NCI-H2227 treated with DMSO at 0.1 percent for 48 hours (cell line): ENCODE results near the gene DOP1B.
"Not testable (repeated sequence)": the region's sequence is repeated elsewhere in the genome, so short reads cannot be mapped to it uniquely, and the experiment has no call there.

Experiments
- DNase-seq: peaks from one replicate; lab custom pipeline; 2025; lab: John Stamatoyannopoulos, UW

DOP1B gene, protein sequence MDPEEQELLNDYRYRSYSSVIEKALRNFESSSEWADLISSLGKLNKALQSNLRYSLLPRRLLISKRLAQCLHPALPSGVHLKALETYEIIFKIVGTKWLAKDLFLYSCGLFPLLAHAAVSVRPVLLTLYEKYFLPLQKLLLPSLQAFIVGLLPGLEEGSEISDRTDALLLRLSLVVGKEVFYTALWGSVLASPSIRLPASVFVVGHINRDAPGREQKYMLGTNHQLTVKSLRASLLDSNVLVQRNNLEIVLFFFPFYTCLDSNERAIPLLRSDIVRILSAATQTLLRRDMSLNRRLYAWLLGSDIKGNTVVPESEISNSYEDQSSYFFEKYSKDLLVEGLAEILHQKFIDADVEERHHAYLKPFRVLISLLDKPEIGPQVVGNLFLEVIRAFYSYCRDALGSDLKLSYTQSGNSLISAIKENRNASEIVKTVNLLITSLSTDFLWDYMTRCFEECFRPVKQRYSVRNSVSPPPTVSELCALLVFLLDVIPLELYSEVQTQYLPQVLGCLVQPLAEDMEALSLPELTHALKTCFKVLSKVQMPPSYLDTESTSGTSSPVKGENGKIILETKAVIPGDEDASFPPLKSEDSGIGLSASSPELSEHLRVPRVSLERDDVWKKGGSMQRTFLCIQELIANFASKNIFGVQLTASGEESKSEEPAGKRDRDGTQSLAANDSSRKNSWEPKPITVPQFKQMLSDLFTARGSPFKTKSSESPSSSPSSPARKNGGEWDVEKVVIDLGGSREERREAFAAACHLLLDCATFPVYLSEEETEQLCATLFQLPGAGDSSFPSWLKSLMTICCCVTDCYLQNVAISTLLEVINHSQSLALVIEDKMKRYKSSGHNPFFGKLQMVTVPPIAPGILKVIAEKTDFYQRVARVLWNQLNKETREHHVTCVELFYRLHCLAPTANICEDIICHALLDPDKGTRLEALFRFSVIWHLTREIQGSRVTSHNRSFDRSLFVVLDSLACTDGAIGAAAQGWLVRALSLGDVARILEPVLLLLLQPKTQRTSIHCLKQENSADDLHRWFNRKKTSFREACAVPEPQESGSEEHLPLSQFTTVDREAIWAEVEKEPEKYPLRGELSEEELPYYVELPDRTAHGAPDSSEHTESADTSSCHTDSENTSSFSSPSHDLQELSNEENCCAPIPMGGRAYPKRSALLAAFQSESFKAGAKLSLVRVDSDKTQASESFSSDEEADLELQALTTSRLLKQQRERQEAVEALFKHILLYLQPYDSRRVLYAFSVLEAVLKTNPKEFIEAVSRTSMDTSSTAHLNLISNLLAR (N-terminal part only)

GRCh38 chr21:36156815-36157670 lies at the start of gene DOP1B:
Gene DOP1B (plus strand): TSS chr21:36156824. CDS start chr21:36164734, 7,910 bp downstream.
- no peak for DNase-seq

DNA sequence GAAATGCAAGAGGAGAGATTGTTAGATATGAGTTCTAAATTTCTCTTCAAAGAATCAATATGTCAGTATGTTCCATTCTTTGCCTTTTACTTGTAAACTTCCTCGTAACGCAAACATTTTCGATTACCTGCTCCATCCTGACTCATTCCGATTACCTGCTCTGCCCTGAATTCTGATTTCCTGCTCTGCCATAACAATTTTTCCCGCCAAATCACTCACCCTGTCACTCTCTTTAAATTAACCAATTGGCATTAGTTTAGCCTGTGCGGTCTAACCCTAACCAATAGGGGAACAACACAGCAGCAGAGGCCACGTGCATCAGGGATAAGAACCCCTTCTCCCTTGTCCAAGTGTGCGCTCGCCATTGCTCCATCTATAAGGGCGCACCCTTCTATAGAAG lies 46.8 kb upstream of the DOP1B start:
- DNase-seq, result no peak

DNA sequence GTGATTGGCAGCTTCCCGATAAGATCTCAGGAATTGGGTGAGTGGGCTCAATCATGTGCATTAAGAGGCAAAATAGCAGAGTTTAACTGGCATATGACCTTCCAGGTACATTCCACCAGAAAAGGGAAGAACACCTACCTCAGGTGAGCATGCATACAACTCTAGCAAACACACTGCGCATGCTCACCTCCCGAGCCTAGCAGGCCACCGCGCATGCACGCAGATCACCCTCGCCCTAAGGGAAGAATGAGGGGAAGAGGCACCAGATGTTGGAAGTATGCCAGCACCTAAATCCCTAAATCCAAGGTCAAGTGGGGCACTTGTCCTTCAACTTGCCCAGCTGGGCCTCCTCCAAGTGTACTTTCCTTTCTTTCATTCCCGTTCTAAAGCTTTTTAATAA lies 45.4 kb upstream of the DOP1B start:
- DNase-seq, result no peak

DNA sequence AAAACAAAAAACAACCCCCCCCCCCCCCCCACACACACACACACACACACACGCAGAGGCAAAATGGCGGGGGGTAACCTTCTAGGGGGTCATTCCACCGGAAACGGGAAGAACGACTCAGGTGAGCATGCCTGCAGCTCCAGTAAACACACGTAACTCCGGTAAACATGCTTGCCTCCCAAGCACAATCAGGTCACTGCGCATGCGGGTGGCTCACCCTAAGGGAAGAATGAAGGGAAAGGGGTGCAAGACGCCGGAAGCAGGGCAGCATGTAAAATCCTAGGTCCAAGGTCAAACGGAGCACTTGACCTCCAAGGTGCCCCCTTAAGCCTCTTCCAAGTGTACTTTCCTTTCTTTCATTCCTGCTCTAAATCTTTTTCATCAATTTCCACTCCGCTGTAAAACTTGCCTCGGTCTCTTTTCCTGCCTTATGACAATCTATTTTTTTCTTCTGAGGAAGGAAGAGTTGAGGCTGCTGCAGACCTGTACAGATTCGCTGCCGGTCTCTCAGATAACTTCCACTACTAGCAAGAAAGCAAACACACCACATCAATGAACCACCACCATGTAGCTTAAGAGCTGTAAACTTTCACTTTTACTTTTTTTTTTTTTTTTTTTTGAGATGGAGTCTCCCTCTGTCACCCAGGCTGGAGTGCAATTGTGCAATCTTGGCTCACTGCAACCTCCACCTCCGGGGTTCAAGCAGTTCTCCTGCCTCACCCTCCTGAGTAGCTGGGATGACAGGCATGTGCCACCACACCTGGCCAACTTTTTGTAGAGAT lies 42.8 kb upstream of the DOP1B start:
- peak; percentile 39 for DNase-seq

DNA sequence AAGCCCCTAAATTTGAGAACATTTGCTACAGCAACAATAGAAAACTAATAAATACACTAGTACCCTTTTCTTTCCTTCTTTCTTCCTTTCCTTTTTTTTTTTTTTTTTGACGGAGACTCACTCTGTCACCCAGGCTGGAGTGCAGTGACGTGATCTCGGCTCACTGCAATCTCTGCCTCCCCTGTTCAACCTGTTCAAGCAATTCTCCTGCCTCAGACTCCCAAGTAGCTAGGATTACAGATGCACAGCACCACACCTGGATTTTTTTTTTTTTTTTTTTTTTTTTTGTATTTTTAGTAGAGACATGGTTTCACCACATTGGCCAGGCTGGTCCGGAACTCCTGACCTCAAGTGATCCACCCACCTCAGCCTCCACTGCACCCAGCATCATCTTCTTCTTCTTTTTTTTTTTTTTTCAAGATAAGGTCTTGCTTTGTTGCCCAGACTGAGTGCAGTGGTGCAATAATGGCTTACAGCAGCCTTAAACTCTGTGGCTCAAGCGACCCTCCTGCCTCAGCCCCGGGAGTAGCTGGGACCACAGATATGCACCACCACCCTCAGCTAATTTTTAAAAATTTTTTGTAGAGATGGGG lies 41.4 kb upstream of the DOP1B start:
- DNase-seq, result no peak

DNA sequence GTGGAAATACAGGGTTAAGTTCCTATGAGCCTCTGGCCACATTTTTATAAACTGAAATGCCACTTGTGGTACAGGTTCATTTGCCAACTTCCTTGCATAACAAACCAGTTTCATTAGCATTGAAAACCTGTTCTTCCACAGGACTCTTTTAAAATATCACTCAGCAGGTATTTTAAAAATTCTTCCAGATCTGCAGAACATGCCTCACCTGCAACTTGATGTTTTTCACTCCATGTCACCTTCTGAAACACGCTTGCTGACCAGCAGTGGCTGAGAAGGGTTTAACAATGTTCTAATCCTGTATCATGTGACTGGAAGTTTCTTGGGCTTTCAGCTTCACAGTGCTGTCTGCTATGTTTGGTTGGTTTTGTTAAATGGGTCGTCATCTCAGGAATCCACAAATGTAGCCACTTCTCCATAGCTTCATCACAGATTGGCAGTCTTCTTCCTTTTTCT lies 39.3 kb upstream of the DOP1B start:
- DNase-seq, result no peak

- no peak for DNase-seq
Observed at GRCh38 chr21:36120304-36120888, 36.2 kb upstream of the DOP1B start.

DNA sequence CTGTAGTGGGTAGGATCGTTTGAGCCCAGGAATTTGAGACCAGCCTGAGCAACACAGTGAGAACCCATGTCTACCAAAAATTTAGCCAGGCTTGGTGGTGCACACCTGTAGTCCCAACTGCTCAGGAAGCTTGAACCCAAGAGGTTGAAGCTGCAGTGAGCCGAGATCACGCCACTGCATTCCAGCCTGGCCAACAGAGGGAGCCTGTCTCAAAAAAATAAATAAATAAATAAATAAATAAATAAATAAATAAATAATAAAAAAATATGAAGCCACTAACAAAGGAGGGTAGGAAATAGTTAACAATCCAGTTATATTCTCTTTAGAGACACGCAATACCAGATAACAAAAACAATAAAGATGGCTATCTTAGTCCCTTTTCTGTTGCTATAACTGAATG lies 33.6 kb upstream of the DOP1B start:
- DNase-seq, result no peak

DNA sequence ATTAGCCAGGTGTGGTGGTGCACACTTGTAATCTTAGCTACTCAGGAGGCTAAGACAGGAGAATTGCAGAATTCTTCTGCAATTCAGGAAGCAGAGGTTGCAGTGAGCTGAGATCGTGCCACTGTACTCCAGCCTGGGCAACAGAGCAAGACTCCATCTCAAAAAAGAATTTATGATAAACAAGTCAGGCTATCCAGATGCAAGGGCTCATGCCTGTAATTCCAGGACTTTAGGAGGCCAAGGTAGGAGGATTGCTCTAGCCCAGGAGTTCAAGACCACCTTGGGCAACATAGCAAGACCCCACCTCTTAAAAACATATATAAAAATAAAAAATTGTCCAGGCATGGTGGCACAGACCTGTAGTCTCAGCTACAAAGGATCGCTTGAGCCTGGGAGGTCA lies 32.2 kb upstream of the DOP1B start:
- no peak for DNase-seq

GRCh38 chr21:36125512-36126207 lies 31.0 kb upstream of the DOP1B start:
- DNase-seq, result peak; percentile 53

- DNase-seq, result no peak
Observed at GRCh38 chr21:36126208-36126565, 30.4 kb upstream of the DOP1B start.

DNA sequence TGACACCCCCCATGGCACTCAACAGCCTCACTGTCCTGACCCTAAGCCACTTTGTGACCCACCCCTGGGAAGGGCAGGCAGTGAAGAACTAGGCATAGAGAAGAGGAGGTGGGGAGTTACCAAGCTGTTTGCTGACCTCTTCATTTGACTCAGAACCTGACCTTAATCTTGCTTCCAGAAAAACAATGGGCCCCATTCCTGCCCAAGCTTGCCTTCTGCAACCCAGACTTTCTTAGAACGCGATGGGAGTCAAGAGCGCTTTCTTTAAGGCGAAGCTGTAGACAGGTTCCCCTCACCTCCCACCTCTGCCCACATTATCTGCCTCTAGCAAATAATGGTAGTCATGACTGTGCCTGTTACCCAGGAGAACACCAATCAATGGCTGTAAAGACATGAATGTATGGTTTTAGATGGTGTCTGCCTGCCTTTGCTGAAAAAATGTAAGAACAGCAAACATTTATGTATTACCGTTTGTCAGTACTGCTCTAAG lies 30.0 kb upstream of the DOP1B start:
- DNase-seq, result no peak

DNA sequence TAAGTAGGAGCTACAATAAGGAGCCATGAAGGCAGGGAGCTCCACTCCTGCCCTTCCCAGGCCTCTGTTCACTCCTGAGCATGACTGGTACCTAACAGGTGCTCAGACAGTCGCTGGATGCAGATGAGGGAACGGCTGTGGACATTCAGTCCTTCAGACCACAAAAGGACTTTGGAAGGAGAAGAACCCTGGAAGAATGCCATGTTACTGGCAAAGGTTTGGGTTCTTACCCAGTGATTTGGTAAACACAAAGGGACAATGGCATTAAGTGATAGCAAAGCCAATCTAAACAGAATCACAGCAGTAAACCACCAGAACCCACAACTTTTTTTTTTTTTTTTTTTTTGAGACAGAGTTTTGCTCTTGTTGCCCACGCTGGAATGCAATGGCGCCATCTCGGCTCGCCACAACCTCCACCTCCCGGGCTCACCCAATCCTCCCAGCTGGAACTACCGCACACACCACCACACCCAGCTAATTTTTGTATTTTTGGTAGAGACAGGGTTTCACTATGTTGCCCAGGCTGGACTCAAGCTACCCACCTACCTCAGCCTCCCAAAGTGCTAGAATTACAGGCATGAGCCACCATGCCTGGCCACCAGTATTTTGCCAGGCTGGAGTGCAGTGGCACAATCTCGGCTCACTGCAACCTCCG lies 29.2 kb upstream of the DOP1B start:
- no peak for DNase-seq

DNA sequence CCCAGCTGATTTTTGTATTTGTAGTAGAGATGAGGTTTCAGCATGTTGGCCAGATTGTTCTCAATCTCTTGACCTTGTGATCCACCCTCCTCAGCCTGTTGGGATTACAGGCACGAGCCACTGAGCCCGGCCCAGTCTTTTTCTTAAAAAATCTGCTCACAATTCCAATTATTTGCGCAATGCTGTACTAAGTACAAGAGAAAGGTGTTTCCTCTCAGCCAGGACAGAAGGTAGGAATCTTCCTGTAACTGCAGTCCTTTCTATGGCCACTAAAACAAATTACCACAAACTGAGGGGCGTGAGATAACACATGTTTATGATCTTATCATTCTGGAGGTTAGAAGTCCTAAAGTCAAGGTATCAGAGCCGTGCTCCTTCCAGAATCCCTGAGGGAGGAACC lies 28.6 kb upstream of the DOP1B start:
- DNase-seq, result no peak

GRCh38 chr21:36129219-36129618 lies 27.4 kb upstream of the DOP1B start:
- DNase-seq, result no peak

- not testable (repeated sequence) for DNase-seq
Observed at GRCh38 chr21:36130414-36130762, 26.2 kb upstream of the DOP1B start.

DNA sequence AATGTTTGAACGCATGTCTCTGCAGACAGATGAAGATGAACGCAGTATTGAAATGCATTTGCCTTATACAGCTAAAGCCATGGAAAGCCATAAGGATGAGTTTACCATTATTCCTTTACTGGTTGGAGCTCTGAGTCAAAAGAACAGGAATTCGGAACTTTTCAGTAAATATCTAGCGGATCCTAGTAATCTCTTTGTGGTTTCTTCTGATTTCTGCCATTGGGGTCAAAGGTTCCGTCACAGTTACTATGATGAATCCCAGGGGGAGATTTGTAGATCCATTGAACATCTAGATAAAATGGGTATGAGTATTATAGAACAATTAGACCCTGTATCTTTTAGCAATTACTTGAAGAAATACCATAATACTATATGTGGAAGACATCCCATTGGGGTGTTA lies 25.8 kb upstream of the DOP1B start:
- peak; percentile 16 for DNase-seq

GRCh38 chr21:36132696-36133095 lies 23.9 kb upstream of the DOP1B start:
- DNase-seq, result no peak
